GM12875 (cell line): ENCODE results near the gene TAF8.

Experiments used
- H3K4me3 ChIP-seq: one replicate; pipeline ENCODE4 v1.5.1; 2011; ENCODE audit warnings: low read depth, low read length, control low read depth
- CTCF ChIP-seq: IDR thresholded peaks from 2 replicates; pipeline ENCODE4 v1.5.1; 2011; ENCODE audit warnings: low read depth, mild to moderate bottlenecking, control low read depth, inconsistent platforms, low read length, moderate library complexity, borderline replicate concordance; ENCODE audit not compliant: insufficient read depth

TAF8 gene

GRCh38 chr6:42100029-42100901 lies 49.9 kb downstream of the TAF8 start:
- no peak overlapping the region for H3K4me3 ChIP-seq
- no peak for TF ChIP-seq CTCF

DNA sequence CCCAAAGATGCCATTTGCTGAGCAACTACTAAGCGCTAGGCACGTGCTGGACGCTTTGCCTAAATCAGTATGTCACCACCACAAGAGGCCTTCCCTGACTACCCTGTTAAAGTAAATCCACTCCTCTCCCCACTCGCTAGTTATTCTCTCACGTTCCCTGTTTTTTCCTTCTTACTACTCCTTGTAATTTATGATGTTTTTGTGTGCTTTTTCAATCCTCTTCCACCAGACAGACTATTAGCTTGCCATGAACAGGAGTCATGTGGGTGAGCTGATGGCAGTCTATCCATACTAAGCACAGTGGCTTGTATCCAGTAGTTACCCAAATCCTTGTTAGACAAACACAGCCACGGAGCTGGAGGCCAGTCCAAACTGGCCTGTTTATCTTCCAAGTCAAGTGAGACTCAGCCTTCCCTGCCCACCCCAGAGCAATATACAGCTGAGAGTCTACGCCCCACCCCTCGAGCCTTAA lies 50.9 kb downstream of the TAF8 start:
- TF ChIP-seq CTCF: no peak
- H3K4me3 ChIP-seq: no peak overlapping the region

GRCh38 chr6:42103216-42103615 lies 52.9 kb downstream of the TAF8 start:
- TF ChIP-seq CTCF: no peak
- H3K4me3 ChIP-seq: no peak overlapping the region

DNA sequence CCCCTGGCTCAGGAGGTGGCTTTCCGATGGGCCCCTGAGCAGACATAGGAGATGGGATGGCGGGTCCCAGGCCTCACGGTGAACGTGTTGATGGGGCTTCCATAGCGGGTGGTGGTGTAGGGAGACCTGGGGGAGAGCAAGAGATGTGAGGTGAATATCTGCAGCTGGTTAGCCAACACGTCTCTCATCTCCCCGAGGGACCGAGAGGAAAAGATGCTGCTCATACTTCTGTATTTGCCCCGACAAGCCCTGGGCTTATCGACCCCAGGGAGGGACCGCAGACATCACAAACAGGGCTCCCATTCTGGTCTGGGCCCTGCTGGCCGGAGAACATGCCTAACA lies 53.4 kb downstream of the TAF8 start:
- TF ChIP-seq CTCF: no peak
- H3K4me3 ChIP-seq: no peak overlapping the region

DNA sequence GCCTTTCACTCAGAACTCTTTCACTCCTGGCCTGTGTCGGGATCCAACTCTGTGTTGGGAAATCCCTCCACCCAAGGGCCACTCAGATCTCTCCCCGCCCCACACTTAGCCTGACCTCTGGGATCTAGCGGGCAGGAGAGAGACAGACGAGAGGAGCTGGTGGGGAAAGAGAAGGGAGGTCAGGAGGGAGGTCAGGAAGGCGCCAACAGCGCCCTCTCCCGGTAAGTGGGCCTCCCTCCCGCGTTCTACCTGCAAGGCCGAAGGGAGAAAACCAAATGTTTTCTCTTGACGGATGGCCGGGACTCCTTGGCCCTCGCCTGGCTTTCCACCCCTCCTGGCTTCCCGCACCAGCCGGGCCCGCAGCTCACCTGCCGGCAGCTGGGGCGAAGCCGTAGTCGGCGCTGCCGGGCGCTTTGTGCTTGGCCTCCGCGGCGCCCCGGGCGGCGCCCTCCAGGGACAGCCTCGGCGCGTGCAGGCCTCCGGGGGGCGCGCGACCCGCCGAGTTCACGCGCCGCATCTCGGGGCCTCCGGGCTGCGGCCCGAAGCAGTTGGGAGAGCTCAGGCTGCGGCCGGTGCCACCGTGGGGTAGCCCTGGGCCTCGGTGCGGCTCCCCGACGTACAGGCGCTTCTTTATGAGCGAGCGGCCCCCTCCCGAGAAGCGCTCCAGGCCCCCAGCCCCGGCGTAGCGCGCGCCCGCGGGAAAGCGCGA lies 53.9 kb downstream of the TAF8 start:
- peak; percentile 89 for TF ChIP-seq CTCF
- peak overlapping the region; percentile 27 for H3K4me3 ChIP-seq

DNA sequence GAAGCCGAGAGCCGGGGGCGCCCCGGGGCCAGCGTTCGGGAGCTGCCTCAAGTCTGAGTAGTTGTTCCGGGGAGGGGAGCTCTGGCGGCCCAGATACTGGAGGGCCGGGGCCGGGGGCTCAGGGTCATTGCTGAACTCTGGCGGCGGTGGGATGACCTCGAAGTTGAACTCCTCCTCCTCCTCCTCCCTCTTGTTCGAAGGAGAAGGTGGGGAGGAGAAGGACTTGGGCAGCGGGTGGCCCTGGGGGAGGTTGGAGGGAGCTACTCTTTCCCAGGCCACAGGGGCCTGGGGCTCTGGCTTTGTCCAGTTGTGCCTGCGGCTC lies 54.4 kb downstream of the TAF8 start:
- peak overlapping the region; percentile 27 for H3K4me3 ChIP-seq
- TF ChIP-seq CTCF: no peak
